NCI-H460 (cell line): ENCODE measurements around the gene FIGLA. TPM values are rescaled to one million over a fixed set of nuclear protein-coding genes. Genes with fewer than 3 reads are reported as not detected.

ENCODE experiments used
- DNase-seq: peaks from one replicate; pipeline ENCODE4 v3.0.0-alpha.2; 2016; ENCODE audit warnings: low read depth; ENCODE audit errors: extremely low read depth
- total RNA-seq: library from RNA; depleted of rRNA; stranded (reverse); fragments of >200 nt; shearing (Covaris generic); gene quantifications from 2 replicates; pipeline ENCODE4 v1.2.3, GENCODE V29; 2014

The FIGLA gene
- total RNA-seq, 1 experiment from 2014 or later: not detected

DNA sequence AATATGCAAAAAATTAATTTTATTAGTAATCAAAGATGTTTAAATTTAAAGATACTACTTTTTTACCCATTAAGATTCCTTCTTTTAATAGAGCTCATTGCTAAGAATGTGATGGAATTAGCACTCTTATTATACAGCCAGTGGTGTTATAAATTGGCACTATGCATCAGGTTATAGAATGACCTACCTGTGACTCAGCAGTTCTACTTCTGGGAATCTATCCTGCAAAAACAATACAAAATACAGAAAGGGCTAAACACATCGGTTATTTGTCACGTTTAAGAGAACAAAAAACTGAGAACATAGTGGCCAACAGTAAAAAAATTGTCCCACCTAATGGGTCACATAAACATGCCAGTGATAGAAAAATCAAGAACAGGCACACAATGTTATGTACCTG is 13.0 kb downstream of the FIGLA start:
- no peak for DNase-seq

DNA sequence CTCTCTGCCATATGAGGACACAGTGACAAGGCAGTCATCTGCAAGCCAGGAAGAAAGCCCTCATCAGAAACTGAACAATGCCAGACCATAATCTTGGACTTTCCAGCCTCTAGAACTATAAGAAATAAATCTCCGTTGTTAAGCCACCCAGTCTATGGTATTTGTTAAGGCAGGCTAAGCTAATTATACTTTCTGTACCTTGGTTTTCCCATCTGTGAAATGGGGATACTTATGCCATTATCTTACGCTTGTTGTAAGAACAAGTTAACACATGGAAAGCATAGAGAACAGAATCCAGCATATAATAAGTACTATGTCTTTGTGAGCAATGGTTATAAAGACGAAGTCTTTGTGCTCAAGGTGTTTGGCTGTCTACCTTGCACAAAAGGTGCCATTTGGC is 14.2 kb downstream of the FIGLA start:
- no peak for DNase-seq

DNA sequence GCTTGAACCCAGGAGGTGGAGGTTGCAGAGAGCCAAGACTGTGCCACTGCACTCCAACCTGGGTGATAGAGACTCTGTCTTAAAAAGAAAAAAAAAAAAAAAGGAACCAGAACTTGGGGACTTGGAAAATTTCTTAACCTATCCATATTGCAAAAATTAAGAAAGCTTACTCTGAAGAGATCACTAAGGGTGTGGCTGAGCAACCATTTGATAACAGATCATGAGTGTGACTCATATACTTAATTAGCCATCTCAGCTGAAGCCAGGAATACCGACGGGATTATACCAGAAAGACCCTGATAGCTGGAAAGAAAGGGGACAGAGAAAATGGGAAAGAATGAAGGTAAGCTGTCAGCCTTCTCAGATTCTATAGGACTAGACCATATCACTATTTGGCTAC is 15.3 kb downstream of the FIGLA start:
- no peak for DNase-seq

DNA sequence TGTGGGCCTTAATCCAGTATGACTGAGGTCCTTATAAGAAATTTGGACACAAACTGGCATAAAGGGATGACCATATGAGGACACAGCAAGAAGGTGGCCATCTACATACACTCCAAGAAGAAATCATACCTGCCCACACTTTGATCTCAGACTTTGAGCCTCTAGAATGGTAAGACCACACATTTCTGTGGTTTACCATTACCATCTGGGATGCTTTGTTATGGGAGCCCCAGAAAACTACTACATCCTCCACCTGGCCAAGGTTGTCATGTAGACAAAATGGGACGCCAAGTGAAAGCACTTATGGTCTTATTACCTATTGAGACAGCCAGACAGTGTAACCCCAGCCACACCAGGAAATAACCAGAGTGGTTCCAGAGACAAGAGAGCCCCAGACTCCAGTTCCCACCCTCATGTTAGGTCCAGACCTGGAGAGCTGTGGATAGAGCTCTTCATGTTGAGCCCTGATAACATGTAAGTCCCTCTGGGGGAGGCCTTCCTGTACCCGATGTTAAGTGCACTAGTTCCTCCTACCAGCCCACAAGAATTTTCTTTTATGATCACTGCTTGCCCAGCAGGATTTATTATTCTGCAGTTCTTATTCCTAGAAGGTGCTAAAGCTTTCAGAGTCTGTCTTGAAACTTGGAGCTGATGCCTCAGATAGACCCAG is 17.8 kb downstream of the FIGLA start:
- DNase-seq: no peak

DNA sequence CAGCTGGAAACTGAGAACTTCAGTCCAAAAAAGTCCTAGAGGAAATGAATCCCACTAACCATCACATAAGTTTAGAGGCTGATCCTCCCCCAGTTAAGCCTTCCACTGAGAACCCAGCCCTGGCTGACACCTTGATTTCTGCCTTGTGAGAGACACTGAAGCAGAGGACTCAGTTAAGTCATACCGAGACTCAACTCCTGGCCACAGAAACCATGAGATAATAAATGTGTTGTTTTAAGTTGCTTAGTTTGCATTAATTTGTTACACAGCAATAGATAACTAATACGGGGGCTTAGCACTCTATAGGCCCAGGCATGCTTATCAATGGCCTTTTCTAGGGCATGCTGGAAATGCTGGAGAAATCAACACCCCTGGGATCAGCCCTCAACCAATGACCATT is 19.0 kb downstream of the FIGLA start:
- DNase-seq: no peak

GRCh38 chr2:70769450-70769849 is 21.0 kb downstream of the FIGLA start:
- DNase-seq: no peak

DNA sequence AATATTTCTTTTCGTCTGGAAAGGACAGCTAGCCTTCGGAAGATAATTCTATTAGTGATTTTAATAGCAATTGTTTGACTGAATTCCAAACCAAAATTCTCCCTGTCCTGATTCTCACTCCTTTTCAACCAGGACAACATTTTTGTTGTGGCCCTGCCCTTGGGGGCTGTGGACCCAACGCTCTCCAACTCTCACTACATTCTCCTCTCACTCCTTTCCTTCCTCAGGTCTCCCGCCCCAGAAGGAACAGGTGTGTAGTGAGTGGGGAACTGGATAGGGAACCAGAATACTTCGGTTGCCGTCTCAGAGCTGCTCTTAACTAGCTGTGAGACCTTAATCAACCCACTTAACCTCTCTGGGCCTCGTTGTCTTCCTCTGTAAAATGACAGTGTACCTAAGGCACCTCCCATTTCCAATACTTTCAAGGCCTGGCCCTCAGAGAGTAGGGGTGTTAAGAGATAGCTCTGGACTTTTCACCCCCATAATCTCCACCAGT is 21.8 kb downstream of the FIGLA start:
- no peak for DNase-seq

DNA sequence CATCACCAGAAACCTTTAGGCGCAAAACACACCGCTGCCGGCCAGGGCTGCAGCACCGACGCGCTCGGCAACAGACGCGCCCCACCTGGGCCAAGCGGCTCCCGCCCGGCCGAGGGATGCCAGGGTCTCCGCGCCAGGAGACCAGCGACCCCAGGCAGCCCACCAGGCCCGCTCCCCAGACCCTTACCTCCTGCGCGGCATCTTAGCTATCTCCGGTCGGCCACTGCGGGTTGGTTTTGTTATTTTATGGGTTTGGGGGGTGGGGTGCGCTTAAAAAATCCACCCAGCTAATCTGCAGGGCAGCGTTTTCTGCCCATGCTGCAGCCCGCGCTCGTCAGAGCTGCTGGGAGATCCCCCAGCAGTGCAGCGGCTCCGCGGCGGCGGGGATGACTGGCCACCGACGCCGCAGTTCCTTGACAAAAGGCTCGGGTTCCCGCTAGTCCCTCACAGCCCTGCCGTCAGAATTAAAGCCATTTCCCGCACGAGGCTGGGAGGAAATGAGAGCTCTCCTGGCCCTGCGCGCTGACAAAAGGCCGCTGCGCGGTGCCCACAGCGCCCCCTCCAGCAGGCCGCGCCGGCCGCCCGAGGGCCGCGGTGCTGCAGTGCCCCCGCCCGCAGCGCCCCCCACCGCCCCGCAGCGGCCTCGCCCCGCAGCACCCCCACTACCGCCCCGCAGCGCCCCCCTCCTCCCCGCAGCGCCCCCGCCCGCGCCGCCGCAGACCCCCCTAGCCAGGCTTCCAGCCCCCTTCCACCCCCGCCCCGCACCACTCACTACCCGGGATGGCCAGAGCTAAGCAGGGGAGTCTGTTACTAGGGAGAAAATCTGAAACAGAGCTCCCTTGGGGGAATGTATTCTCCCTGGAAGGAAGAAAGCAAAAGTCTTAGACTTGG is 22.5 kb downstream of the FIGLA start, which contains the start of gene ADD2:
Gene ADD2, minus strand, starts transcription at position 502 of the 891 bp plus-strand sequence. CDS start 61,792 bp downstream, outside the sequence.
- DNase-seq: peak; percentile 46

DNA sequence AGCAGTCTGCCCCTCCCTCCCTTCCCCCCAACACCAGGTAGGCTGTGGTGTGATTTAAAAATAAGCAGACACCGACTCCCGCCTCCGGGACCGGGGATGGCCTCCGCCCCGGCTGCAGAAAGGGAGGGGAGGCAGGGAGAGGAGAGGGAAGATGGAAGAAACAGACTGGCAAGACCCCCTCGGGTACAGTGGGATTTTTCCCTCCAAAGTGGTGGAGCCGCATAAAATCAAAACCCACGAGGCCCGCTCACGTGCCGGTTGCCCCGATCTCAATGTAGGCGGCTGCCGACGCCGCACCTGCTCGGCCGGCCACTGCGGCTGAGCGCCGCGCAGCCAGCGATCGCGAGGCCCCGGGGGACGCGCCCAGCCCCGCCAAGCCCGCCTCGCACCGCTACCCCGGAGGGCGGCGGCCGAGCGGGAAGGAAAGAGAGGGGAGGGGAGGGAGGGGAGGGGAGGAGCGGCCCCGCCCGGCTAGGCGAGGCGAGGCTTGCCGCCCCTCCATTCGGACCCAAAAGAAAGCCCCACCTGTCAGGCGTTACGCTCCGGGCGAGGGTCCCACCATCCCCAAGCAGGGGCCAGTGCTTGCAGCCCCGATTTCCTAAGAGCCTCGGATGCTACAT is 23.3 kb downstream of the FIGLA start:
- no peak for DNase-seq

- DNase-seq: no peak
Observed at GRCh38 chr2:70766357-70767078, 23.9 kb downstream of the FIGLA start.

DNA sequence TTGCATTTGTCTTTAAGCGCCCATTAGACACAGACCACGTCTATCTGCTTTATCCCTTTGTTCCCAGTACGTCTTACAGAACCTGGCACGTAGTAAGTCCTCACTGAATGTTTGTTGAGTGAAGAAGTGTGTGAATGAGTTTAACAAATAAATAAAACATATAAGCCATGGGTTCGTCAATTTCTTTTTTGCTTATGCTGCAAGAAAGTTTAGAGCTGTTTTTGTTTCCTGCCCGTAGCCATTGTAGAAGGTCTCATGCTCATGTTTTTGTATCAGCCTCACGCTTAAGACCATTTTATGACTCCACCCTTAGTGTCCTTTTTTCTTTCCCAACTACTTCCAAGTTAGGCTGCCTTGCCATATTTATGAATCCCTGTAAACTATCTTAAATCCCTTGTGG is 24.9 kb downstream of the FIGLA start:
- DNase-seq: no peak

- no peak for DNase-seq
Observed at GRCh38 chr2:70759446-70759845, 31.0 kb downstream of the FIGLA start.

GRCh38 chr2:70757966-70758365 is 32.5 kb downstream of the FIGLA start:
- no peak for DNase-seq

DNA sequence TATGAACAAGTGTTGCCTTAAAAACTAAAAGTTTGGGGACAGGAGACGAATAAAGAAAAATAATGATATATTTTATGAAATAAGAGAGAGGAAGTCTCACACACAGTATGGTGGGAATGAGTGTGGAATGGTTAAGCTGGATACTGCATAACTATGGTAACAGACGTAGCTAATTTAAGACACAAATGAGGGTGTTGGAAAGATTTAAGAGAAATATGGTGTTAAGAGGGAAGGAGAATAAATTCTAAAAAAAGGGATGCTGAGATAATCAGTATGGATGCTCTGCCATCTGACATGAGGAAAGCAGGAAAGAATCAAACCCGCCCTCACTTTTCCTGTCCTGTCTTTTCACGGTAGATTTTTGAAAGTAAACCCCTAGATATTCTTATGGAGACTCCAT is 33.1 kb downstream of the FIGLA start:
- no peak for DNase-seq

DNA sequence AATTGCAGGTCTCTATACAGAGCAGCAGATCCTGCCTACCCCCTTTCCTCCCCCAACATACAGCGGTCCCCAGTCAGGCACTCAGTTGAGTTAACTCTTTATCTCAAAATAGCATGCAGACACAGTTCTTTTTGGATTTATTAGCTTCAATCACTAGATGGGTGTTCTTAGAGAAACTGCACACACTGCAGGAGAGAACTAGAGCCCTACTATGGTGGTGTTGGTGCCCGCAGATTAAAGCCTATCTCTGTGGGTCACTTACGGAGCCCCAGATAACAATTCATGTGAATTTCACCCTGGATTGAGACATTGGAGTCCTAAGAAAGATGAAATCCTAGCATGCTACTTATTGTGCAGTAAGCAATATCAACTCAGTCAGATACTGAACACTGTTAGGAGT is 34.3 kb downstream of the FIGLA start:
- no peak for DNase-seq

- DNase-seq: no peak
Observed at GRCh38 chr2:70753902-70754301, 36.5 kb downstream of the FIGLA start.

- DNase-seq: no peak
Observed at GRCh38 chr2:70753031-70753430, 37.4 kb downstream of the FIGLA start.

- DNase-seq: no peak
Observed at GRCh38 chr2:70752396-70752795, 38.0 kb downstream of the FIGLA start.

DNA sequence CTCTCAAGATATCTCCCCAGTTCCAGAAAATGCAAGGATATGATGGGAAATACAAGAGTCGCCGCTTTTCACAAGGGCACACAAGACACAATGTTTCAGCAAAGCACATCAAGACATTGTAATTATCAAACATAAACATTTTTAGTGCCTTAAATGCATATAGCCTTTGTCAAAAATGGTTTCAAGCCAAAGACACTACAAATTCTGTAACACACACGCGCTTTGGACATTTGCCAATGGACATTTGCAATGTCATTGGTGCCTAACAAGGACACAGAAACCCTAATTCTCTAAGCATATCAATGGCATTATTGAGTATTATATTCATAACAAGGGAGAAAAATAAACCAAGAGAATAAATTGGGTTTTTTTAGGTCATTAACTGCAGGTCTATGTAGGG is 38.6 kb downstream of the FIGLA start:
- no peak for DNase-seq

- DNase-seq: no peak
Observed at GRCh38 chr2:70750320-70750719, 40.1 kb downstream of the FIGLA start.
